Stomach (tissue), 4 donors: ENCODE data around the gene KREMEN2.

Source experiments
- EP300 ChIP-seq: sonication (generic); formaldehyde crosslinking; IDR thresholded peaks from one replicate; pipeline ENCODE4 v1.6.1; 2017; ENCODE audit warnings: antibody characterized with exemption
- POLR2A ChIP-seq, 4 donors: fragments of 450-650 bp; IDR thresholded peaks; one replicate each; pipeline ENCODE4 v1.6.1; 2016; ENCODE audit warnings: antibody characterized with exemption in 4 of 4, control low read depth in 2 of 4, mild to moderate bottlenecking in 1 of 4, moderate library complexity in 1 of 4
- POLR2AphosphoS5 ChIP-seq, 3 donors: sonication (generic); formaldehyde crosslinking; IDR thresholded peaks; one replicate each; pipeline ENCODE4 v1.6.1; 2016; ENCODE audit warnings: antibody characterized with exemption in 3 of 3
- TF ChIP-seq, protein P1 (sequence below), 7 experiments: fragments of 450-650 bp in 4 of 7; fragments of 200-600 bp in 3 of 7; sonication (generic) in 3 of 7; IDR thresholded peaks; one replicate each; pipeline ENCODE4 v1.5.1; 2016 to 2019; ENCODE audit warnings: antibody characterized with exemption in 7 of 7, control low read depth in 2 of 7, mild to moderate bottlenecking in 1 of 7

DNA sequence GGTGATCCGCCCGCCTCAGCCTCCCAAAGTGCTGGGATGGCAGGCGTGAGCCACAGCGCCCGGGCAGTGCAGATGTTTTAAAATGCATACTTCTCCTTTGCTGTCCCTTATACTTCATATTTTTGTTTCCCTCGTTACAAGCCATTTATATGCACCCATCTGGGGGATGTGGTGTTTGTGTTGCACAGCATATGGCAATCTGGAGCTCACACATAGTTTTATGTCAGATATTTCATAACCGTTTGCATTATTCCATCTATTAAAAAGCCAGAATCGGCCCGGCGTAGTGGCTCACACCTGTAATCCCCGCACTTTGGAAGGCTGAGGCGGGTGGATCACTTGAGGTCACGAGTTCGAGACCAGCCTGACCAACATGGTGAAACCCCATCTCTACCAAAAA is 40.6 kb upstream of the KREMEN2 start:
- TF ChIP-seq, protein P1, sequence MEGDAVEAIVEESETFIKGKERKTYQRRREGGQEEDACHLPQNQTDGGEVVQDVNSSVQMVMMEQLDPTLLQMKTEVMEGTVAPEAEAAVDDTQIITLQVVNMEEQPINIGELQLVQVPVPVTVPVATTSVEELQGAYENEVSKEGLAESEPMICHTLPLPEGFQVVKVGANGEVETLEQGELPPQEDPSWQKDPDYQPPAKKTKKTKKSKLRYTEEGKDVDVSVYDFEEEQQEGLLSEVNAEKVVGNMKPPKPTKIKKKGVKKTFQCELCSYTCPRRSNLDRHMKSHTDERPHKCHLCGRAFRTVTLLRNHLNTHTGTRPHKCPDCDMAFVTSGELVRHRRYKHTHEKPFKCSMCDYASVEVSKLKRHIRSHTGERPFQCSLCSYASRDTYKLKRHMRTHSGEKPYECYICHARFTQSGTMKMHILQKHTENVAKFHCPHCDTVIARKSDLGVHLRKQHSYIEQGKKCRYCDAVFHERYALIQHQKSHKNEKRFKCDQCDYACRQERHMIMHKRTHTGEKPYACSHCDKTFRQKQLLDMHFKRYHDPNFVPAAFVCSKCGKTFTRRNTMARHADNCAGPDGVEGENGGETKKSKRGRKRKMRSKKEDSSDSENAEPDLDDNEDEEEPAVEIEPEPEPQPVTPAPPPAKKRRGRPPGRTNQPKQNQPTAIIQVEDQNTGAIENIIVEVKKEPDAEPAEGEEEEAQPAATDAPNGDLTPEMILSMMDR (IDR thresholded peaks at IDR 0.05): no peak
- TF ChIP-seq EP300 (no peak), POLR2A (IDR thresholded peaks at IDR 0.05) (no peak), POLR2AphosphoS5 (IDR thresholded peaks at IDR 0.05) (no peak)
